ENCODE measurements around the gene ALKBH7. TPM values are rescaled to one million over a fixed set of nuclear protein-coding genes. Genes with fewer than 3 reads are reported as not detected.

Gene ALKBH7
- total and polyA plus RNA-seq, 9 donors, result 0.55 to 118 (median 80.8) TPM

DNA sequence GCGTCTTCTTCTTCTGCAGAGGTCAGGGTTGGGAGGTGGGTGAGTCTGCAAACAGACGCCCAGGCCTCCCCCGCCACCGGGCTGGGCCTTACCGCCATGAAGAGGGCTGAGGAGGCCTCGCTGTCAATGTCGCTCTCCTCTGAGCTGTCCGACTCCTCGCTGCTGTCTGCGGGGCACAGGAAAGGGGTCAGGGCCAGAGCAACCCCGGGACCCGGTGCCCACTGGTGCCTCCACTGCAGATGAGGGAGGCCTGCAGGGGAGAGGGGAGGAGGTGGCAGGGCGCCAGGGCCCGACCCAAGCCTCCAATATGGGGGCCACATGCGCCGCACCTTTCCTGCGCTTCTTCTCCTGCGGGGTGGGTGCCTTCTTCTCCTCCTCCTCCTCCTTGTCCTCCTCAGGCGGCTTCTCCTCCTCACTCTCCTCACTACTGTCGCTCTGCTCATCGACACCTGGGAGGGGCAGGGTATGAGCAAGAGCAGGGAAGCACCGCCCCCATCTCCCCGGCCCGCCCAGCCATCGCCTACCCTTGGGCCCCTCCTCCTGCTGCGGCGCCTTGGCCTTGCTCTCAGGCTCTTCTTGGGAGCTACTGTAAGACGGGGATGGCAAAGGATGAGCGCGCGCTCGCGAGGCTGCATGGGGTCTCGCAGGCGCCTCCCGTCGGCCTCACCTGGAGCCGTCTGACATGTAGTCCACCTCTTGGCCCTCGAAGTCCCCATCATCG is 8.6 kb downstream of the ALKBH7 start:
- Histone ChIP-seq H3K4me3 (no peak overlapping the region), H3K9me3 (peaks cover 0 to 10% of the 10 kb centered on the region in 2 donors), H3K36me3 (no peaks in the 10 kb centered on the region), H3K27me3 (no peaks in the 10 kb centered on the region), H3K4me1 (ENCODE audit: insufficient read depth) (no peaks in the 10 kb centered on the region), H3K27ac (no peak overlapping the region)
- 94 to 97% (median 96%) methylated on average over 39 to 40 of the region's 40 CpGs for WGBS, 3 donors
- intact Hi-C loops (cut with DNase I), result no loop called here
- no peak for TF ChIP-seq EP300 (IDR thresholded peaks at IDR 0.05)
- TF ChIP-seq, protein P1, sequence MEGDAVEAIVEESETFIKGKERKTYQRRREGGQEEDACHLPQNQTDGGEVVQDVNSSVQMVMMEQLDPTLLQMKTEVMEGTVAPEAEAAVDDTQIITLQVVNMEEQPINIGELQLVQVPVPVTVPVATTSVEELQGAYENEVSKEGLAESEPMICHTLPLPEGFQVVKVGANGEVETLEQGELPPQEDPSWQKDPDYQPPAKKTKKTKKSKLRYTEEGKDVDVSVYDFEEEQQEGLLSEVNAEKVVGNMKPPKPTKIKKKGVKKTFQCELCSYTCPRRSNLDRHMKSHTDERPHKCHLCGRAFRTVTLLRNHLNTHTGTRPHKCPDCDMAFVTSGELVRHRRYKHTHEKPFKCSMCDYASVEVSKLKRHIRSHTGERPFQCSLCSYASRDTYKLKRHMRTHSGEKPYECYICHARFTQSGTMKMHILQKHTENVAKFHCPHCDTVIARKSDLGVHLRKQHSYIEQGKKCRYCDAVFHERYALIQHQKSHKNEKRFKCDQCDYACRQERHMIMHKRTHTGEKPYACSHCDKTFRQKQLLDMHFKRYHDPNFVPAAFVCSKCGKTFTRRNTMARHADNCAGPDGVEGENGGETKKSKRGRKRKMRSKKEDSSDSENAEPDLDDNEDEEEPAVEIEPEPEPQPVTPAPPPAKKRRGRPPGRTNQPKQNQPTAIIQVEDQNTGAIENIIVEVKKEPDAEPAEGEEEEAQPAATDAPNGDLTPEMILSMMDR (IDR thresholded peaks at IDR 0.05), result no peak
- no peak for TF ChIP-seq POLR2A (IDR thresholded peaks at IDR 0.05)
- peak in 1 of 5 donors; percentile 41 for DNase-seq

DNA sequence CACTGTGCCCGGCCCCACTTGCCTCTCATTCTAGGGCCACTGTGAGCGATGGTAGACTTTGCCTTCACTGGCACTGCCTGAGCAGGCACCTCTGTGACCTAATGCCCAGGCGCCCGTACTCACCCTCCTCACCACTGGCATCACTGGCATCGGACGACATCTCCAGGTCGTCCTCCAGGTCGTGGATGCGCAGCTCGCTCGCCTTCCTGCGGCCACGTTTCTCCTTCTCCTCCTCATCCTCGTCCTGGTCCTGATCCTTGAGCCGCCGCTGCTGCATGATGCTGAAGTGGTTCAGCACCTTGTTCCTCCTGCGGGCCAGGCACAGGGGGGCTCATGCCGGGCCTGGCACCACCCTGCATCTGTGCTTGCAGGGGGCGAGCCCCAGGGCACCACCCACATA is 10.6 kb downstream of the ALKBH7 start:
- Histone ChIP-seq H3K36me3 (no peaks in the 10 kb centered on the region), H3K27ac (no peak overlapping the region), H3K27me3 (no peaks in the 10 kb centered on the region), H3K4me3 (no peak overlapping the region), H3K9me3 (peaks cover 0 to 10% of the 10 kb centered on the region in 2 donors), H3K4me1 (ENCODE audit: insufficient read depth) (no peaks in the 10 kb centered on the region)
- TF ChIP-seq, protein P1 (IDR thresholded peaks at IDR 0.05), result no peak
- no peak for TF ChIP-seq POLR2A (IDR thresholded peaks at IDR 0.05)
- no peak for TF ChIP-seq EP300 (IDR thresholded peaks at IDR 0.05)
- DNase-seq, result no peak
- WGBS, 3 donors, result 94 to 95% (median 95%) methylated on average over 19 of the region's 19 CpGs
- intact Hi-C loops (cut with DNase I), result no loop called here

DNA sequence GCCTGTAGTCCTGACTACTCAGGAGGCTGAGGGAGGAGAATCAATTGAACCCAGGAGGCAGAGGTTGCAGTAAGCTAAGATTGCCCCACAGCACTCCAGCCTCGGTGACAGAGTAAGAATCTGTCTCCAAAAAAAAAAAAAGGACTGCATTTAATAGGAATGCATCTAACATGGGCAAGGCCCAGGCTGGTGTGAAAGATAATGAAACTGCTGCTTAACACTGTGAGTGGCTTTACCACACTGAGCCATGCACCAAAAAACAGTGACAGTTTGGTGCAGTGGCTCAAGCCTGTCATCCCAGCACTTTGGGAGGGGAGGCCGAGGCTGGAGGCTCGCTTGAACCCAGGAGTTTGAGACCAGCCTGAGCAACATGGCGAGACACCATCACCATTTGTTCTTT is 11.8 kb downstream of the ALKBH7 start:
- no peaks in the 10 kb centered on the region for H3K27me3 ChIP-seq
- peaks cover 0 to 10% of the 10 kb centered on the region in 2 donors for H3K9me3 ChIP-seq
- DNase-seq, result no peak
- no peak overlapping the region for H3K4me3 ChIP-seq
- intact Hi-C loops (cut with DNase I), result no loop called here
- no peaks in the 10 kb centered on the region for H3K36me3 ChIP-seq
- H3K27ac ChIP-seq, result no peak overlapping the region
- WGBS, 3 donors, result 89 to 94% (median 94%) methylated on average over 4 of the region's 4 CpGs
- TF ChIP-seq, protein P1 (IDR thresholded peaks at IDR 0.05), result no peak
- TF ChIP-seq EP300 (IDR thresholded peaks at IDR 0.05), result no peak
- no peak for TF ChIP-seq POLR2A (IDR thresholded peaks at IDR 0.05)
- no peaks in the 10 kb centered on the region for H3K4me1 ChIP-seq (ENCODE audit: insufficient read depth)

DNA sequence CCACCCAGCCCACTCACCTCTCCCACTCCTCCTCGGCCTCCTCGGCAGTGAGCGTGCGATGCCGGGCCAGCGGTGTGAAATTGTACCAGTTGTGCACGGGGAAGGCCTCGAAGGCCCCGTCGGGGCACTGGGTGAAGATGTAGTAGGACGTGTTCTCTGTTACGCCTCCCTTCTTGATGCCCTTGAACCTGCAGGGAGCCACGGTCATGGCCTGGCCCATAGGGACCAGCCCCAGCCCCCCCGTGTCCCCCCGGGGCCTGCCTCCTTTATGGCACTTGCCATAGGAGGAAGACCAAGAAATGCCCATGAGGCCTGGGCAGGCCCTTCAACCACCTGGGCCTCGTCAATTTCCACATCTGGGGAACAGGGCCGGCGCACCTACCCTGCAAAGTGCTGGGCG is 14.8 kb downstream of the ALKBH7 start:
- Histone ChIP-seq H3K27ac (no peak overlapping the region), H3K4me1 (ENCODE audit: insufficient read depth) (peaks cover 3% of the 10 kb centered on the region), H3K9me3 (no peaks in the 10 kb centered on the region), H3K4me3 (no peak overlapping the region), H3K36me3 (no peaks in the 10 kb centered on the region), H3K27me3 (no peaks in the 10 kb centered on the region)
- intact Hi-C loops (cut with DNase I), result no loop called here
- DNase-seq, result no peak
- 92 to 94% (median 92%) methylated on average over 18 to 19 of the region's 19 CpGs for WGBS, 3 donors
- TF ChIP-seq, protein P1 (IDR thresholded peaks at IDR 0.05), result no peak
- TF ChIP-seq POLR2A (IDR thresholded peaks at IDR 0.05) (no peak), EP300 (IDR thresholded peaks at IDR 0.05) (no peak)
